NCI-H2081 treated with DMSO at 0.1 percent for 48 hours (cell line): ENCODE measurements around the gene AADAT.
A peak's percentile ranks its signal among the peaks of the same experiment; 100 is the strongest.
"Not testable (repeated sequence)": the region's sequence is repeated elsewhere in the genome, so short reads cannot be mapped to it uniquely, and the experiment has no call there.

Experiments
- DNase-seq: peaks from one replicate; lab custom pipeline; 2025; lab: John Stamatoyannopoulos, UW

Gene AADAT

GRCh38 chr4:170089668-170090351 is at the start of gene AADAT:
TSS of gene AADAT (minus strand) at chr4:170089956. CDS start at chr4:170089690, 266 bp downstream.
- DNase-seq = peak; percentile 19

GRCh38 chr4:170138580-170139194 is 48.9 kb upstream of the AADAT start:
- peak; percentile 5 for DNase-seq

GRCh38 chr4:170137927-170138326 is 48.2 kb upstream of the AADAT start:
- DNase-seq = no peak

GRCh38 chr4:170137466-170137865 is 47.7 kb upstream of the AADAT start:
- DNase-seq = no peak

GRCh38 chr4:170134821-170135220 is 45.1 kb upstream of the AADAT start:
- DNase-seq = no peak

GRCh38 chr4:170128219-170128804 is 38.6 kb upstream of the AADAT start:
- no peak for DNase-seq

- DNase-seq = no peak
These were observed 38.0 kb upstream of the AADAT start for GRCh38 chr4:170127758-170128157.

- DNase-seq = no peak
These were observed 34.6 kb upstream of the AADAT start for GRCh38 chr4:170124406-170124805.

GRCh38 chr4:170122252-170122651 is 32.5 kb upstream of the AADAT start:
- no peak for DNase-seq

GRCh38 chr4:170114636-170115035 is 24.9 kb upstream of the AADAT start:
- no peak for DNase-seq

- DNase-seq = not testable (repeated sequence)
These were observed 24.4 kb upstream of the AADAT start for GRCh38 chr4:170114183-170114582.

GRCh38 chr4:170111546-170111945 is 21.8 kb upstream of the AADAT start:
- no peak for DNase-seq

GRCh38 chr4:170111085-170111484 is 21.3 kb upstream of the AADAT start:
- no peak for DNase-seq

- no peak for DNase-seq
These were observed 20.5 kb upstream of the AADAT start for GRCh38 chr4:170110285-170110672.

- no peak for DNase-seq
These were observed 20.0 kb upstream of the AADAT start for GRCh38 chr4:170109586-170110284.

- DNase-seq = no peak
These were observed 17.1 kb upstream of the AADAT start for GRCh38 chr4:170106900-170107299.

- no peak for DNase-seq
These were observed 12.7 kb upstream of the AADAT start for GRCh38 chr4:170102426-170102825.

GRCh38 chr4:170098171-170098570 is 8.4 kb upstream of the AADAT start:
- not testable (repeated sequence) for DNase-seq

GRCh38 chr4:170097681-170098080 is 7.9 kb upstream of the AADAT start:
- no peak for DNase-seq

GRCh38 chr4:170093973-170094535 is 4.3 kb upstream of the AADAT start:
- no peak for DNase-seq

- DNase-seq = no peak
These were observed 1.4 kb upstream of the AADAT start for GRCh38 chr4:170091069-170091696.
